Measurements from ENCODE around the gene TNN. TPM values are rescaled to one million over a fixed set of nuclear protein-coding genes. Genes with fewer than 3 reads are reported as not detected.
"Not testable (repeated sequence)": the region's sequence is repeated elsewhere in the genome, so short reads cannot be mapped to it uniquely, and the experiment has no call there.

The TNN gene
- total and polyA plus RNA-seq, 2 donors (not counting 1 experiment from before 2014, with no cell fraction given): not detected

DNA sequence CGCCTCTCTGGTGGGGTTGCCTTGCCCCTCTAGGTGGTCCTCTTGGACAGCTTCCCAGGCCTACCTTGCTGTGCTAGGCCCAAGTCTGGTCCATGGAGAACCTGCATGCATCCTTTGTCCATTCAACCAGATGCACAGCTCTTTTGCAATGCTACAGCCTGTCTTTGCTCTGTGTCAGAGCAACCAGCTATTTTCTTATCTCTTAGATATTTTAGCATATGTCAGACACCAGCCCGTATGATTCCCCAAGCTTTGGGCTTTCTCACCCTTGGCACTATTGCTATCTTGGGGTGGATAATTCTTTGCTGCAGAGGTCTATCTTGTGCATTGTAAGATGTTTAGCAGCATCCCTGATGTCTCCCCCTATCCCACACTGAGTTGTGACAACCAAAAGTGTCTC, 32.3 kb downstream of the TNN start:
- TF ChIP-seq, protein P1, sequence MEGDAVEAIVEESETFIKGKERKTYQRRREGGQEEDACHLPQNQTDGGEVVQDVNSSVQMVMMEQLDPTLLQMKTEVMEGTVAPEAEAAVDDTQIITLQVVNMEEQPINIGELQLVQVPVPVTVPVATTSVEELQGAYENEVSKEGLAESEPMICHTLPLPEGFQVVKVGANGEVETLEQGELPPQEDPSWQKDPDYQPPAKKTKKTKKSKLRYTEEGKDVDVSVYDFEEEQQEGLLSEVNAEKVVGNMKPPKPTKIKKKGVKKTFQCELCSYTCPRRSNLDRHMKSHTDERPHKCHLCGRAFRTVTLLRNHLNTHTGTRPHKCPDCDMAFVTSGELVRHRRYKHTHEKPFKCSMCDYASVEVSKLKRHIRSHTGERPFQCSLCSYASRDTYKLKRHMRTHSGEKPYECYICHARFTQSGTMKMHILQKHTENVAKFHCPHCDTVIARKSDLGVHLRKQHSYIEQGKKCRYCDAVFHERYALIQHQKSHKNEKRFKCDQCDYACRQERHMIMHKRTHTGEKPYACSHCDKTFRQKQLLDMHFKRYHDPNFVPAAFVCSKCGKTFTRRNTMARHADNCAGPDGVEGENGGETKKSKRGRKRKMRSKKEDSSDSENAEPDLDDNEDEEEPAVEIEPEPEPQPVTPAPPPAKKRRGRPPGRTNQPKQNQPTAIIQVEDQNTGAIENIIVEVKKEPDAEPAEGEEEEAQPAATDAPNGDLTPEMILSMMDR (conservative IDR thresholded peaks at IDR 0.05 in 1 of 2, IDR thresholded peaks at IDR 0.05 in 1 of 2; ENCODE audit: low read depth in 1 of 2, low read length in 2 of 2): no peak
- TF ChIP-seq EZH2 (IDR thresholded peaks at IDR 0.05; ENCODE audit: low read length, missing control alignments): no peak
- no peak for DNase-seq (ENCODE audit: low read depth in 2 of 2)
- no peak overlapping the region for H2AFZ ChIP-seq (ENCODE audit: low read length)
- H3K79me2 ChIP-seq (ENCODE audit: control insufficient read depth, insufficient read depth, low read length): no peaks in the 10 kb centered on the region
- no peaks in the 10 kb centered on the region for H3K9me3 ChIP-seq (ENCODE audit: control insufficient read depth, insufficient read depth, low read depth, low read length)
- no peaks in the 10 kb centered on the region for H3K4me1 ChIP-seq (ENCODE audit: control insufficient read depth, extremely low read depth, insufficient read depth, low read length)
- no peaks in the 10 kb centered on the region for H4K20me1 ChIP-seq (ENCODE audit: control insufficient read depth, extremely low read depth, insufficient read depth, low read length)
- H3K4me3 ChIP-seq (replicated peaks in 1 of 4; ENCODE audit: control extremely low read depth in 1 of 4, insufficient read depth in 1 of 4, low read depth in 3 of 4, low read length in 4 of 4): no peak overlapping the region
- no peak overlapping the region for H3K9ac ChIP-seq (ENCODE audit: insufficient read depth, low read length)
- H3K27me3 ChIP-seq (ENCODE audit: control insufficient read depth, insufficient read depth, low read length): no peaks in the 10 kb centered on the region
- no peak overlapping the region for H3K27ac ChIP-seq (ENCODE audit: insufficient read depth, low read length)
- H3K4me2 ChIP-seq (ENCODE audit: extremely low read depth, insufficient read depth, low read length): no peak overlapping the region
- no peaks in the 10 kb centered on the region for H3K36me3 ChIP-seq (ENCODE audit: control insufficient read depth, insufficient read depth, low read length)

DNA sequence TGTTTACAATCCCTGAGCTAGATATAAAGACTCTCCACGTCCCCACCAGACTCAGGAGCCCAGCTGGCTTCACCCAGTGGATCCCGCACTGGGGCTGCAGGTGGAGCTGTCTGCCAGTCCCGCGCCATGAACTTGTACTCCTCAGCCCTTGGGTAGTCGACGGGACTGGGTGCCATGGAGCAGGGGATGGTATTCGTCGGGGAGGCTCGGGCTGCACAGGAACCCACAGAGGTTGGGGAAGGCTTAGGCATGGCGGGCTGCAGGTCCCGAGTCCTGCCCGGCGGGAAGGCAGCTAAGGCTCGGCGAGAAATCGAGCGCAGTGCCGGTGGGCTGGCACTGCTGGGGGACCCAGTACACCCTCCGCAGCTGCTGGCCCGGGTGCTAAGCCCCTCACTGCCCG, 34.5 kb downstream of the TNN start:
- not testable (repeated sequence) for H3K9ac ChIP-seq (ENCODE audit: insufficient read depth, low read length); H3K79me2 ChIP-seq (ENCODE audit: control insufficient read depth, insufficient read depth, low read length); H3K27me3 ChIP-seq (ENCODE audit: control insufficient read depth, insufficient read depth, low read length); H2AFZ ChIP-seq (ENCODE audit: low read length); DNase-seq (ENCODE audit: low read depth in 2 of 2); H3K27ac ChIP-seq (ENCODE audit: insufficient read depth, low read length); H4K20me1 ChIP-seq (ENCODE audit: control insufficient read depth, extremely low read depth, insufficient read depth, low read length); H3K36me3 ChIP-seq (ENCODE audit: control insufficient read depth, insufficient read depth, low read length); H3K4me3 ChIP-seq (replicated peaks in 1 of 4; ENCODE audit: control extremely low read depth in 1 of 4, insufficient read depth in 1 of 4, low read depth in 3 of 4, low read length in 4 of 4); H3K4me2 ChIP-seq (ENCODE audit: extremely low read depth, insufficient read depth, low read length); H3K9me3 ChIP-seq (ENCODE audit: control insufficient read depth, insufficient read depth, low read depth, low read length); H3K4me1 ChIP-seq (ENCODE audit: control insufficient read depth, extremely low read depth, insufficient read depth, low read length)

DNA sequence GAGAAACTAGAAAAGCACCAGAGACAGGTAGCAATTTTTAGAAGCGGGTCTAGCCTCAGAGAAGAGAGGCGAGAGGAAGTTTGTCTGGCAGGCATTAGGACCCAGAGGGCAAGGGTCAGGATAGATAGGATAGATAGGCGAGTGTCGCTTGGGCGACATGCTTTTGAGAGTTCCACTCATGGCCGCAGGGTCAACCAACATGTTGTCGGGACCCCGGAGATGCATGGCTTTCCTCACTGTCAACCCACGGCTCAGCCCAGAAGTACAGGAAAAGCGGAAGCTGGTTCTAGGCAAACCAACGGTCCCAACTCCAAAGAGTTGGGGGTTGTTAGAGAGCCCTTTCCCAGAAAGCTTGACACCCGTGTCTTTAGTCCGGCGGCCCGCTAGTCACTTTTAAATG, 38.9 kb downstream of the TNN start:
- not testable (repeated sequence) for H3K36me3 ChIP-seq (ENCODE audit: control insufficient read depth, insufficient read depth, low read length); DNase-seq (ENCODE audit: low read depth in 2 of 2); H2AFZ ChIP-seq (ENCODE audit: low read length); H3K27ac ChIP-seq (ENCODE audit: insufficient read depth, low read length); H3K27me3 ChIP-seq (ENCODE audit: control insufficient read depth, insufficient read depth, low read length); H3K4me1 ChIP-seq (ENCODE audit: control insufficient read depth, extremely low read depth, insufficient read depth, low read length); H3K4me3 ChIP-seq (replicated peaks in 1 of 4; ENCODE audit: control extremely low read depth in 1 of 4, insufficient read depth in 1 of 4, low read depth in 3 of 4, low read length in 4 of 4); H3K4me2 ChIP-seq (ENCODE audit: extremely low read depth, insufficient read depth, low read length); H4K20me1 ChIP-seq (ENCODE audit: control insufficient read depth, extremely low read depth, insufficient read depth, low read length); H3K9ac ChIP-seq (ENCODE audit: insufficient read depth, low read length); H3K79me2 ChIP-seq (ENCODE audit: control insufficient read depth, insufficient read depth, low read length); H3K9me3 ChIP-seq (ENCODE audit: control insufficient read depth, insufficient read depth, low read depth, low read length)

DNA sequence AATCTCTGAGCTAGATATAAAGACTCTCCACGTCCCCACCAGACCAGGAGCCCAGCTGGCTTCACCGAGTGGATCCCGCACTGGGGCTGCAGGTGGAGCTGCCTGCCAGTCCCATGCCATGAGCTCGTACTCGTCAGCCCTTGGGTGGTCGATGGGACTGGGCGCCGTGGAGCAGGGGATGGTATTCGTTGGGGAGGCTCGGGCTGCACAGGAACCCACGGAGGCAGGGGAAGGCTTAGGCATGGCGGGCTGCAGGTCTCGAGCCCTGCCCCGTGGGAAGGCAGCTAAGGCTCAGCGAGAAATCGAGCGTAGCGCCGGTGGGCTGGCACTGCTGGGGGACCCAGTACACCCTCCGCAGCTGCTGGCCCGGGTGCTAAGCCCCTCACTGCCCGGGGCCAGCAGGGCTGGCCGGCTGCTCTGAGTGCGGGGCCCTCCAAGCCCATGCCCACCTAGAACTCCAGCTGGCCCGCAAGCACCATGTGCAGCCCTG, 40.7 kb downstream of the TNN start:
- H3K9me3 ChIP-seq (ENCODE audit: control insufficient read depth, insufficient read depth, low read depth, low read length); H3K4me2 ChIP-seq (ENCODE audit: extremely low read depth, insufficient read depth, low read length); DNase-seq (ENCODE audit: low read depth in 2 of 2); H3K27ac ChIP-seq (ENCODE audit: insufficient read depth, low read length); H2AFZ ChIP-seq (ENCODE audit: low read length); H3K4me1 ChIP-seq (ENCODE audit: control insufficient read depth, extremely low read depth, insufficient read depth, low read length); H3K27me3 ChIP-seq (ENCODE audit: control insufficient read depth, insufficient read depth, low read length); H3K9ac ChIP-seq (ENCODE audit: insufficient read depth, low read length); H3K4me3 ChIP-seq (replicated peaks in 1 of 4; ENCODE audit: control extremely low read depth in 1 of 4, insufficient read depth in 1 of 4, low read depth in 3 of 4, low read length in 4 of 4); H3K79me2 ChIP-seq (ENCODE audit: control insufficient read depth, insufficient read depth, low read length); H3K36me3 ChIP-seq (ENCODE audit: control insufficient read depth, insufficient read depth, low read length); H4K20me1 ChIP-seq (ENCODE audit: control insufficient read depth, extremely low read depth, insufficient read depth, low read length): not testable (repeated sequence)
